22Rv1 (cell line): ENCODE measurements around the gene TGDS.

Experiments used
- H3K27ac ChIP-seq: fragments of 450-650 bp; 2 replicates; pipeline ENCODE4 v1.5.1; 2017
- ZFX ChIP-seq: fragments of 450-650 bp; IDR thresholded peaks from 2 replicates; pipeline ENCODE4 v1.6.1; 2017; ENCODE audit warnings: antibody characterized with exemption, borderline replicate concordance
- TF ChIP-seq, protein P1 (sequence below): fragments of 450-650 bp; IDR thresholded peaks from 2 replicates; pipeline ENCODE4 v1.5.1; 2017; ENCODE audit warnings: mild to moderate bottlenecking

TGDS gene

DNA sequence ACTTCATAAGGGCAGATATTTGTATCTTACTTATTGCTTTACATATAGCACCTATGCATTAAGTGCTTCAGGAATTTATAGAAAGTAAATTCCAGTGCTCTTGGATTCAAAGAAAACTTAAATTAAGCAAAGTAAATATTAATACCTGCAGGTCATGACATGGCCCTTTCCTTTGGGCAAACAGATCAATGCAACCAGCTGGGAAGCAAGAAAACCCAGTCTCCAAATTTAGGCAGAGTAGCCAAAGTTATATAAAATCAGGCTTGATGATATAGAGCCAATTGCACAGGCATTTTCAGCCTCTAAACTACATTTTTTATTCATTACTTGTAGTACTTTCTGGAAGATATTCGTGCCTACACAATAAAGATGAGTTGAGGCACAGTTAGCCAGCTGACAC lies 16.9 kb downstream of the TGDS start:
- no peak for TF ChIP-seq ZFX
- TF ChIP-seq, protein P1, sequence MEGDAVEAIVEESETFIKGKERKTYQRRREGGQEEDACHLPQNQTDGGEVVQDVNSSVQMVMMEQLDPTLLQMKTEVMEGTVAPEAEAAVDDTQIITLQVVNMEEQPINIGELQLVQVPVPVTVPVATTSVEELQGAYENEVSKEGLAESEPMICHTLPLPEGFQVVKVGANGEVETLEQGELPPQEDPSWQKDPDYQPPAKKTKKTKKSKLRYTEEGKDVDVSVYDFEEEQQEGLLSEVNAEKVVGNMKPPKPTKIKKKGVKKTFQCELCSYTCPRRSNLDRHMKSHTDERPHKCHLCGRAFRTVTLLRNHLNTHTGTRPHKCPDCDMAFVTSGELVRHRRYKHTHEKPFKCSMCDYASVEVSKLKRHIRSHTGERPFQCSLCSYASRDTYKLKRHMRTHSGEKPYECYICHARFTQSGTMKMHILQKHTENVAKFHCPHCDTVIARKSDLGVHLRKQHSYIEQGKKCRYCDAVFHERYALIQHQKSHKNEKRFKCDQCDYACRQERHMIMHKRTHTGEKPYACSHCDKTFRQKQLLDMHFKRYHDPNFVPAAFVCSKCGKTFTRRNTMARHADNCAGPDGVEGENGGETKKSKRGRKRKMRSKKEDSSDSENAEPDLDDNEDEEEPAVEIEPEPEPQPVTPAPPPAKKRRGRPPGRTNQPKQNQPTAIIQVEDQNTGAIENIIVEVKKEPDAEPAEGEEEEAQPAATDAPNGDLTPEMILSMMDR: no peak
- H3K27ac ChIP-seq: no peak overlapping the region

DNA sequence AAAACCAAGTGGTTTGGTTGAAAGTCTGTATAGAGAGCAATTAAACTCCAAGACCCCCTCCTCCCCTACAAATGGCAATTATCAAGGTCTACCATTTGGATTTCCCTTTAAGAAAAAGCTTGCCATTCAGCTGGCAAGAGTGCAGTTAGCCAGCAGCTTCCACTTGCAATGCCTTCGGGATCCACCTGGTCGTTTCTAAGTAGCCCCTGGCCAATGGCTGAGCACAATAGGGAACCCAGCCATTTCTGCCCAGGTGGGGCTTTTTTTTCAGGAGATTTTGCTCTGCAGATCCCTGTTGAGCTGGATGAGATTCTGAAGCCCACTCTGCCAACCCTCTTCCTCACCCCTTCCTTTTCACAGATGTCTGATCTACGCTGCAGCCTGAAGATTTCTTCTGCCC lies 26.3 kb downstream of the TGDS start:
- no peak for TF ChIP-seq ZFX
- TF ChIP-seq, protein P1: no peak
- H3K27ac ChIP-seq: no peak overlapping the region

DNA sequence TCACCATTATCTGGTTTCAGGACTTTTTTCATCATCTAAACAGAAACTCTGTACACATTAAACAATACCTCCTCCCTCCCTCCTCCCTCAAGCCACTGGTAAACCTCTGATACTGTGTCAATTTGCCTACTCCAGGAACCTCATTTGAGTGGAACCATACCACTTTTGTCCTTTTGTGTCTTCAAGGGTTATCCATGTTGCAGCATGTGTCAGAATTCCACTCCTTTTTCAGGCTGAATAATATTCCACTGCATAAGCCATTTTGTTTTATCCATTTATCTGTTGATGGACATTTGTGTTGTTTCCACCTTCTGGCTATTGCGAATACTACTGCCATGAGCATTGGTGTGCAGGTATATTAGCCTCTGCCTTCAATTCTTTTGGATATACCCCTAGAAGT lies 27.5 kb downstream of the TGDS start:
- TF ChIP-seq ZFX: no peak
- TF ChIP-seq, protein P1: no peak
- no peak overlapping the region for H3K27ac ChIP-seq

DNA sequence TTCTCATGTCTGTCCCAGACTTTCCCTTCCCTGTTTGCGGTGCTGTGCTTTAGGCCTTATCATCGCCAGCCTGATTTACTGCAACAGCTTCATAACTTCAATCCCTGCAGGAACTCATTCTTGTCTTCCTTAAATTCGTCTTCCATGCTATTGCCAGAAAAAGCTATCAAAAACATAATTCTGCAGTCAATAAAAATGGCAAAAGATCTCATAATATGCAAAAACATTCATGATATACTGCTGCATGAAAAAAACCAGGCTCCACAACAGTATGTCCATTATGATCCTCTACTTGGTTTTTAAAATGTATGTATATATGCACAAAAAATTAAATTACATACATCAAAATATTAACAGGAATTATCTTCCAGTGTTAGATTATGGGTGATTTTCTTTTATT lies 28.4 kb downstream of the TGDS start:
- TF ChIP-seq, protein P1: no peak
- no peak for TF ChIP-seq ZFX
- no peak overlapping the region for H3K27ac ChIP-seq

DNA sequence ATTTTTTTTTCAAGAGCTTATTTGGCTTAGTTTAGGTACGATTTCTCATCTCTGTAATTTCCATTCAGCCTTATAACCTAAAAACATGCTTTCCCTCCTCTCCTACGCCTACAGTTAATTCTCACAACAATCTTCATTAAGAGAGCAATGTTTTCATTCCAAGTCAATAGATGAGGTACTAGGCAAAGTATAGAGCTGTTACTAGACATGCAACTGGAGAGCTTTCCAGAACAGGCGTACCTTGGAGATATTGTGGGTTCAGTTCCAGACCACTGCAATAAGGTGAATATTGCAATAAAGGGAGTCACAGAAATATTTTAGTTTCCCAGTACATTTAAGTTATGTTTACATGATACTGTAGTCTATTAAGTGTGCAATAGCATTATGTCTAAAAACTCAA lies 34.8 kb downstream of the TGDS start:
- no peak overlapping the region for H3K27ac ChIP-seq
- no peak for TF ChIP-seq ZFX
- TF ChIP-seq, protein P1: no peak

DNA sequence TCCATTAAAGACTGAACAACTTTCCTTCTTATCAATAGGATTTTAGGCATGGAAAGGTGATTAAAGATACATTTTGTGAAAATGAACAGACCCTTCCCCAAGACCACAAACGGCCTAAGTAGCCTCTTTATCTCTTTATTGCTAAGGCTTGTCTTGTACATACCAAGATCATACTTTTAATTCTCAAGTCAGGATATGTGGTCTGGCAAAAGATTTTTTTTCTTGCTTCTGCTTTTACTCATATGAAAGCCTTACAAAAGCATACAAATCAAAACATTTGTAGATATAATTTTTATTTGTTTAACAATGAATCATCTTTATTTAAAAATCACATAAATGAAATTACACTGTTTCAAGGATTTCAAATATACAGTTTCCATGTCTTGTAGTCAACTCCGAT lies 35.8 kb downstream of the TGDS start:
- no peak overlapping the region for H3K27ac ChIP-seq
- TF ChIP-seq, protein P1: no peak
- no peak for TF ChIP-seq ZFX

DNA sequence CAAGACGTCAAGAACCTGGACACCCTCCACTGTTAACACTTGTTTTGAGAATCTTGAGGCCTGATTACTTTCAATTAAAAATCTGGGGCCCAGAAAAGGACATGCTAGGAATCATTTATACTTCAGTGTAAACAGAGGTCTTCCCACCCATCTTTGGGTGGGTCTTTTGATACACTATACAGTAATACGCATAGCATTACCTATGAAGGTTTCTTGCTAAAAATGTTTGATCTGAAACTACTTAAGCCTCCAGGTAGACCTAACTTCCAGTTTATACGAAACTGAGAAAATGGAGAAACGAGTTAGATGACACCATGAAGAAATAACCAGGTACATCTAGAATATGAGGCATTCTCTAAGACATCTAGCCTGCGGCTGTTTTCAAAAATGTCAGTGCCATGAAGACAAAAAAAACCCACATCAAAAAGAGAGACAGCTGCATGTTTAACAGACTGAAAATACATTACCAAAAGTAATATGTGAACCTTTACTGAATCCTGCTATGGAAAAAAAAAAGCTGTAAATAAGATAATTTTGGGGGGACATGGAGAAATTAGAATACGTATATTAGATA lies 36.6 kb downstream of the TGDS start:
- no peak for TF ChIP-seq ZFX
- TF ChIP-seq, protein P1: no peak
- H3K27ac ChIP-seq: no peak overlapping the region
